Activated CD8-positive, alpha-beta memory T cell treated with anti-CD3 and anti-CD28 coated beads for 48 hours (primary cell): Measurements from ENCODE around the gene TJAP1.

Experiments
- DNase-seq, 3 experiments: peaks; one replicate each; pipeline ENCODE4 v3.0.0-alpha.2; 2020; ENCODE audit warnings: low read depth in 2 of 3, low spot score in 2 of 3

TJAP1 gene

DNA sequence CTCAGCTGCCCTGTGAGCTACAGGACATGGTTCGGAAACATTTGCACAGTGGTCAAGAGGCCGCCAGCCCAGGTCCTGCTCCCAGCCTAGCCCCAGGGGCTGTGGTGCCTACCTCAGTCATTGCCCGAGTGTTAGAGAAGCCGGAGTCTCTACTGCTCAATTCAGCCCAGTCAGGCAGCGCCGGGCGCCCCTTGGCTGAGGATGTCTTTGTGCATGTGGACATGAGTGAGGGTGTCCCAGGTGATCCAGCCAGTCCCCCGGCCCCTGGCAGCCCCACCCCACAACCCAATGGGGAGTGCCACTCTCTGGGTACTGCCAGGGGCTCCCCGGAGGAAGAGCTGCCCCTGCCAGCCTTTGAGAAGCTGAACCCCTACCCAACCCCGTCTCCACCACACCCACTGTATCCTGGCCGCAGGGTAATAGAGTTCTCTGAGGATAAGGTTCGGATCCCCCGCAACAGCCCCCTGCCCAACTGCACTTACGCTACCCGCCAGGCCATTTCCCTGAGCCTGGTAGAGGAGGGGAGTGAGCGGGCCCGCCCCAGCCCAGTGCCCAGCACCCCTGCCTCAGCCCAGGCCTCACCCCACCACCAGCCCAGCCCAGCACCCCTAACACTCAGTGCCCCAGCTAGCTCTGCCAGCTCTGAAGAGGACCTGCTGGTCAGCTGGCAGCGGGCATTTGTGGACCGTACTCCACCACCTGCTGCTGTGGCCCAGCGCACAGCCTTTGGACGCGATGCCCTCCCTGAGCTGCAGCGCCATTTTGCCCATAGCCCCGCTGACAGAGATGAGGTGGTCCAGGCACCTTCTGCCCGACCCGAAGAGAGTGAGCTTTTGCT, 27.6 kb downstream of the TJAP1 start:
- DNase-seq = no peak

GRCh38 chr6:43505718-43506117, 28.3 kb downstream of the TJAP1 start:
- no peak for DNase-seq

DNA sequence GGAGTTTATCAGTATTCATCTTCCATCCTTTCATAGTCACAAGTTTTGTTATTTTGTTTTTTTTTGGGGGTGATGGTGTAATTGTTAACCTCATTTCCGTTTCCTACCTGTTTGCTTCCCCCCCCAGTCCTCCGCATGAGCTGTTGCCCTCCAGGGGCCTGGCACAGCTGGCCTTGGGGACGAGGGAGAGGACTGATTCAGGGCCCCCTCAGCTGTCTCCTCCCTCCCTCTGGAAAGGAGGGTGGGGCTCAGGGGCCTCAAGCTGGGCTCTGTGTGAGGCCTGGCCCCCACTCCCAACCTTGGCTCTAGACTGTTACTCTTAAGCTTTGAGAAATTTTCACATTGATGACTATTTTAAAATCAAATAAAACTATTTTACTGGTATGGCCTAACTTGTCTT, 28.8 kb downstream of the TJAP1 start:
- DNase-seq = no peak

GRCh38 chr6:43506667-43507471, 29.5 kb downstream of the TJAP1 start:
- peak; percentile 40 to 86 (median 52) for DNase-seq

DNA sequence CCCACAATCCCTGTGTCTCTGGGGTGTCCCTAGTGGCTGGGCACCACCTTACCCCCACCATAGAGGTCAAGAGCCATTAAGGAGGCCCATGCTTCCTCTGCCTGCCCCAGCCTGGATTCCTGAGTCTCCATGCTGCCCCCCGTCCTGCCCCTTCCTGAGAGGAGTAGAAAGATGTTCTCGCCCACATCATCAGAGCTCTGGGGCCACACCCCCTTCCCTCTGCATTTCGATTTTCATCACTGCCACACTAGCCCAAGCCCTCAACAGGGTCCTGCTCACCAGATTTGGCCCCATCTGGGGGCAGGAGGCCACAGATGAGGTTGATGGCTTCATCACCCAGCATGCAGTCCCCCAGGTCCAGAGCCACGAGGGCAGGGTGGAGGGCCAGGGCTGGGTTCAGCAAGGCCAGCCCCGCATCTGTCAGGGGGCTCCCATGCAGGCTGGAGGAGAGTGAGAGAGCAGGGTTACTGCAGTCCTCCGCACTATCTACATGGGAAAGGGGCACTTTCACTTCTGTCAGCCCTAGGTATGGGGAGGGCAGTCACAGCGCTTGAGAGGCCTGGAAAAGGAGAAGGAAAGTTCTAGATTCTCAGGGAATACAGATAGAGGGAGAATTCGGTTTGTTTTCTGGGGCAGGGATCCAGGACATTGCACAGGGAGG, 31.2 kb downstream of the TJAP1 start:
- DNase-seq = no peak

DNA sequence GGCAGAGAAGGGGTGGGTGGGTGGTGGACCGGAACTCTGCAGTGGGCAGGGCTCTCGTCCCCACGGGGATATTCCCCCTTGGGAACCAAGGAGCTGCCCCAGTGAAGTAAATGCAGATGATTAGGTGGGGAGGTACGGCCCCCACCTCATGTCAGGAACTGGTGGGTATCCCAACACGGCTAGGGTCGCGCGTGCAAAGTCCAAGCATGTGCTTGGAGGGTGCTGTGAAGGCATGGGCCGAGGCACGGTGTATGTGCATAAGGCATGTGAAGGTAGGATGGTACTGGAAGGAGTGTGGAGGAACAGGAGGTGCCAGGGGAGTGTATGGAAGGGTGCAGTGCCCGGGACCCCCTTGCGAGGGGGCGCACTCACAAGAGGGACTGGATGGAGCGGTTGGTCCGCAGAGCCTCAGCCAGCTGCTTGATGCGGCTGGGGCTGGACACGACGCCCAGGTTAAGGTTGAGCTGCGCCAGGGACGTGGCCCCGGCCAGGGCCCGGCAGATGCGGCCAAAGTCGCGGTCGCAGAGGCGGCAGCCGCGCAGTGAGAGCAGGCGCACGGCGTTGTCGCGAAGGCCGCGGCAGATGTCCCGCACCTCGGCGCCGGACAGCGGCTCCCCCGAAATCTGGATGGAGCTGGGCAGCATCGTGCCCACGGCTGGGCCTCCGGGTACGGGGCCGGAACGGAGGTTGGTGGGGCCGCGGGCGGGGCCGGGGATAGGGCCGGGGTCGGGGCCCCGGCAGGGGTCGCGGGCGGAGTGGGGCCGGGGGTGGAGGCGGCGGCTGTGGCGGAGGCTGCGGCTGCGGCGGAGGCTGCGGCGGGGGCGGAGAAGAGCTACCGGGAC, 32.0 kb downstream of the TJAP1 start:
- no peak for DNase-seq

GRCh38 chr6:43509984-43510826, 32.8 kb downstream of the TJAP1 start, which contains the start of gene LRRC73:
Gene LRRC73, minus strand, starts transcription at chr6:43510346. Its CDS starts 561 bp downstream, at chr6:43509785.
- DNase-seq = peak; percentile 62 to 74 (median 62)

DNA sequence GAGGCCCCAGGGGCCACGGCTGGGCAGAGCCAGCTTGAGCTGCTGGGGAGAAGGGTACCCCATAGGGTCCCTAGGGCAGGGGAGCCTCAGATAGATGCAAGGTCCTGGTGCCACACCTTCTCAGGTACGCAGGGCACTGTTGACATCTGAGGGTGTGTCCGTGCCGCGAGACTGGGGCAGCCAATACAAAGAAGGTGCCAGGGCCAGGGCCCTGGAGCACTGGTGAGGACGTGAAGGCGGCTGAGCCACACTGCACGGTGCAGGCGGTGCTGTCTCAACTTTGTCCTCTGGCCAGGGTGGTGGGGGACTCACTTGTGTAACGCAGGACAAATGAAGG, 33.4 kb downstream of the TJAP1 start:
- no peak for DNase-seq

GRCh38 chr6:43511824-43512415, 34.5 kb downstream of the TJAP1 start:
- no peak for DNase-seq

DNA sequence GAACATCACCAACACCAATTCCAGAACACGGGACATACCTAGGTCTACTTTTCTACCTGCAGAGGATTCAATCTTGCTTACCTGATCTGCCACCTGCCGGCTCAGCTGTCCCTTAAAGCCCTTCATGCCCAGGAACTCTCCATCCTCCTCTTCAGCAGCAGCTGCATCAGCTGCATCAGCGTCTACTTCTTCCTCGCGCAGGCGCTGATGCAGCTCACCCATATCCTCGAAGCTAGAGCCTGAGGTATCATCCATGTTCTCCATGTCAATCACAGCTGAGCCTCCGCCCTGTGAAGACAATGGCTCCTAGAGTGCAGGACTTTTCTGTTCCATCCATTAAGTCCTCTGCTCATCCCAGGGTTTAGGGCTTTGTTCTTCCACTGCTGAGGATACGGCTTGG, 38.4 kb downstream of the TJAP1 start:
- DNase-seq = no peak

GRCh38 chr6:43516367-43516696, 39.0 kb downstream of the TJAP1 start:
- no peak for DNase-seq

DNA sequence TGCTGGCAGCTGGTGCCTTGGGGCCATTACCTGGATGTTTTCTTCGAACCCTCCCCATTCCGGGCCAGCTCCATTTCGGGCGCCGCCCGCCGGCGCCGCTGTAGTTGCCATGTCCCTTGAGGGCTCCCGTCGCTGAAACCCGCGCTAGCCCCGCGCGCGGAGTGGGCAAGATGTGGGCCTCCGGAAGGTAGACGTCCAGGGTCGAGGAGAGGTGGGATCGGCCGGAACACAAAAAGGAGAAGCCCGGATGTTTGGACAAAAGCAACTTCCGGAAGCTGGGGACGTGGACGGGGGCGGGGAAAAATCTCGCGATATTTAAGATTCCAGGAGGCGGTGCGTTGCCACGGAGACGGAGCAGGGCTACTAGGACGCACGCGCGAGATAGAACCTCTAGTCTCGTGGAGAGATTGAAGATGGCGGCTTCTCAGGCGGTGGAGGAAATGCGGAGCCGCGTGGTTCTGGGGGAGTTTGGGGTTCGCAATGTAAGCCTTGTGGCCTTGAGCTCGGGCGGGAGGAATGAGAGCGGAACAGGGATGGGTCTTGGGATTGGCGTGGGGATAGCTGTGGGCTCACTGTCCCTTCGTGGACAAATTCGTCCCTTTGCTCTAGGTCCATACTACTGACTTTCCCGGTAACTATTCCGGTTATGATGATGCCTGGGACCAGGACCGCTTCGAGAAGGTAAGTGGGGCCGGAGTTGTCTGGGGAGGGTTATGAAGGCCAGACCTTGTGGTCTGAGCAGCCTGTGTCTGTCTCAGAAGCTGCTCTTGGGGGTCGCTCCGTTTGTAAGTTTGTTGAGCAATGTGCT, 39.5 kb downstream of the TJAP1 start, which contains the start of the genes POLR1C and YIPF3:
POLR1C (plus strand) TSS at position 393 of the 808 bp plus-strand sequence; CDS start at position 414, 21 bp downstream.
YIPF3 (minus strand) TSS at position 230 of the 808 bp plus-strand sequence; CDS start at position 111, 119 bp downstream.
- DNase-seq = peak; percentile 86 to 95 (median 90)

DNA sequence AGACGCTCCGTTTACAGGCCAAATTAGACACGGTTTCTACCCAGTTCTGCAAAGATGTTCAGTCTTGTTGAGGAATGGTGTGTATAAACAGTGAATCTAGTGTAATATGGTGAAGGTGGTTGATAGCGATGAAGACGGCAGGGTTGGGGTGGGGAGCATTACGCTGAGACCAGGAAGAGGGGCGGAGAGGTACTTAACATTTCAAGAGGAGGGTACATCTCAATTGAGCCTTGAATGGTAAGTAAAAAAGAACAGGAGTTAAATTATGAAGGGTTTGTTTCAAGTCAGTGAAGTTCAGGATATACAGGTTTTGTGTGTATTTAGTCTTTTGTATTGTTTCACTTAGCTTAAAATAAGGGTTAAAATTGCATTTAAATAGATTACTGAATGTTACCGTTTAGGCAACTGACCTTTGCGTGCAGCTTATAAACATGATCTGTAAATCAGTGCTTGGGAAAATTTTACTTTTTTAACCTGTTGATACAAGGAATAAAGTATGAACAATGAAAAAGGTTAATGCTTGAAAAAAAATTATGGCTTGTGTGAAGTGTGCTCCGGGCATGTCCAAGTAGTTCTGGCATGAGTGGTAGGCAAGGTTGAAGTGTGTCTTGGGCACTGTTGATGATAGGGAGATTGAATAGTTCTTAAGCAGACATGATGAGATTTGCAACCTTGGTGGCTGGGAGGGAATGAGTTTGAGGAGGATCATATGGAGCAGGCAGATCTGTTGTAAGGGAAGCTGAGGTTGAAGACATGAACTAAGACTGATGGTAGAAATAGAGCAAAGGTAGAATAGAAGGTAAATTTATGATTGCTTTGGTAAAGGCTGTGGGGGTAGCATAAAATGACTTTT, 40.4 kb downstream of the TJAP1 start:
- DNase-seq = no peak

DNA sequence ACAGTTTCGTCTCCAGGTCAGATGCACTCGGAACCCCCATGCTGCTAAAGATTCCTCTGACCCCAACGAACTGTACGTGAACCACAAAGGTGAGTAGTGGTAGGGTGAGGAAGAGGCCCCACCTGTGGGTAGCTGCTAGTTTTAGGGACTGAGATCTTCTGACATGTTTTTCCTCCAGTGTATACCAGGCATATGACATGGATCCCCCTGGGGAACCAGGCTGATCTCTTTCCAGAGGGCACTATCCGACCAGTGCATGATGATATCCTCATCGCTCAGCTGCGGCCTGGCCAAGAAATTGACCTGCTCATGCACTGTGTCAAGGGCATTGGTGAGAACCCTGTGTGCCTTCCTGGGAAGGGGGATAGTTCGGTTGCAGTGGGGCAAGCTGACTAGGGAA, 42.7 kb downstream of the TJAP1 start:
- no peak for DNase-seq

GRCh38 chr6:43521836-43522235, 44.5 kb downstream of the TJAP1 start:
- no peak for DNase-seq

DNA sequence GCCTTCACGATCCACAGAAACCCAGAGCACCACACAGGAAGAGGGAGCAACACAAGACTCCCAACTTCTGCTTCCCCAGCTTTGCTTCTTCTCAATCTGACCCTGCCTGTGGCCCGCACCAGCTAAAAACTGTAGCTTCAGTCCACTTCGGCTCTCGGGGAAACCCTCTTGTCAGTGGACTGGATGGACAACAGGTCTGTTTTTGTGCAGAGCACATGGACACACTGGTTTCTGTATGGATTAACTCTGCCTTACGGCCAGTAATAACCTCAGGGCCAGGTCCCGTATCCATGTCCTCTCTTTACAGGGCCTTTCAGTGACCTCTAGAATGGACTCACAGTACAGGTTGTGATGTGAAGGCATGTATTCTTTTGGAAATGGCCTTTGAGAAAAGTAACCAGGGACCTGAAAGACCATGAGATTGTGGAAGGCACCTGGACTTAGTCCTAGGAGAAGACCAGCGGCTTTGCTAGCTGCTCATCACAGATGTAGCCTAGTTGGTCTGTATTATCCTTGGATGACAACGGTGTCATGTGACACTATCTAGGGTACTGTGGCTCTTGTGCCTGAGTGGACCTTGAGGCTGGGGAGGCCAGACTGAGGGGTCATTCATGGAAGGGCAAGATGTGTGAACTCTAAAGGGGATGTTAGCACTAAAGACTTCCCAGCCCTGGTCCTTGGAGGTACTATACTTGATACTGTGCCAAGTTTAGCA, 45.3 kb downstream of the TJAP1 start:
- no peak for DNase-seq

DNA sequence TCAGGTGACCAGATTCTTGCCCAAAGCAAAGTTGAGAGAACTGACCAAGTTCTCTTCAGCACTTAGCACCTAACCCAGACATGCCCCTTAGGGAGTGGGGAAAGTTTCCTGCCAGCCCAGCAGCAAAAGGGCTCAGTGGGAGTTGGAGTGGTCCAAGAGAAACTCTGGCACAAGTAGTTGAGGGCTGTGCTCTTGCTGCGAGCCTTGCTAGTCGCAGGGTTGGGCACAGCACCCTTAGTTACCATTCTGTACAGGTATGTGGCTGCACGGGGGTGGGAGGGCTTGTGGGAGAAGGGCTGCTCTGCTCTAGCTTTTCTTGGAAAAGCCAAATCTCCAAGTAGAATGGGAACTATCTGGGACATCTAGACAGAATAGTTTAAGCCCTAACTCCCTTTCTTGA, 45.9 kb downstream of the TJAP1 start:
- DNase-seq = no peak
